ENCODE results near the gene BPIFB2.

Gene BPIFB2

DNA sequence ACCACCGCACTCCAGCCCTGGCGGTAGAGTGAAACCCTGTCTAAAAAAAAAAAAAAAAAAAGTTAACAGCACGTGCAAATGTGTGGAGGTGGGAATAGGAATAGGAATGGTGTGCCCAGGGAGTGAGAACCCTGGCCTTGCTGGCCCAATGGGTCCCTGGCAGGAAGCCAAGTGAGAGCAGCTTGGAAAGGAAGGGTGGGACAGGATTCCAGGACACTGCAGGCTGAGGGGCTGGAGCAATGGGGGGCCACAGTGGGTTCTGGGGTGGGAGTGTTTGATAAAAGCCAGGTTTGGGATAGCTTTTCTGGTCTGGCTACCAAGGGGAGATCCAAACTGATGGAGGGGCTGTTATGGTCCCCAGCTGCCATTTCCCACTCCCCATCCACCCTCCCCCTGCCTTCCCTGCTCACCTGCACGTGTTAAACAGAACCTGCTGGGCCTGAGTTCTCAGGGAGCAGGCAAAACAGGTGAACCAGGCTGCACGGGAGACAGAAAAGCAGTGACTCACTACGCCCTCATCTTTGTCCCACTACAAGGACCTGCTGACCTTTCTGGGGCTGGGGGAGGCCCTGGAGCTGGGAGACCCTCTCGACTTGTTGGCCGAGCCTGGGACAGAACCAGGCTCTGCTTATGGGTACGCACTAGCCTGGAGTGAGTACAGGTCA, 6.6 kb upstream of the BPIFB2 start:
- in situ Hi-C loops (cut with HindIII; ENCODE audit: low pct_ligation_motif_present, low pct_unique_long_range_greater_than_20kb, low sequenced_read_pairs): no loop called here
- DNase-seq: no peak

DNA sequence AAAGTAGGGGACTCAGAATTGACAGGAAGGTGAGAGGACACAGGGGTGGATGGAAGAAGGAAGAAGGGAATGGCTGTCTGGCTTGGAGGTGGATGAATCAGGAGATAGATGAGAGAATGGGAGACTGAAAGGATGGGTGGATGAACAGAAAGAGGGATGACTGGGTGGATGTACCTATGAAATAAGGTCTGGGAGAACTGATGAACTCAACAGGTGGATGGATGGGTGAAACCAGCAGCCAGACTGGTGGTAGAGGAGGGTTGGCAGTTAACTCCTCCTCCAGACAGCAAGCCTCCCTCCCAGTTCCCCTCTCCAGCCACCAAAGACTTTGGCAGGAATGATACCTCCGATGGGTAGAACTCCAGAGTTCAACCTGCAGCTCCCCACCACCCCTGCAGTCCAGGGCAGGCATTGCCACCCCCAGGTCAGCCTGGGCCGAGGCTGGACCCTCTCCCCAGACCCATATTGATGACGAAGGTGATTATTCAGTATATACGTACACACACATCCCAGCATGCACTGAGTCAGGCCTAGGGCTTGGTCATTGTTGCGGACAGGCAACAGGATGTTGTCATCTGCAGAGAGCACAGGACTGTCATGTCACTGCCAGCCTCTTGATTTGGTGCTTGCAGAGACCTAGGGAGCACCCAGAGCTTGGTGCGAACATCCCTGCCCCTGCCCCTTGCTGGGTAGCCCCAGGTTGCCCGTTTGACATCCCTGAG, 5.3 kb upstream of the BPIFB2 start:
- DNase-seq: no peak
- in situ Hi-C loops (cut with HindIII; ENCODE audit: low pct_ligation_motif_present, low pct_unique_long_range_greater_than_20kb, low sequenced_read_pairs): no loop called here

DNA sequence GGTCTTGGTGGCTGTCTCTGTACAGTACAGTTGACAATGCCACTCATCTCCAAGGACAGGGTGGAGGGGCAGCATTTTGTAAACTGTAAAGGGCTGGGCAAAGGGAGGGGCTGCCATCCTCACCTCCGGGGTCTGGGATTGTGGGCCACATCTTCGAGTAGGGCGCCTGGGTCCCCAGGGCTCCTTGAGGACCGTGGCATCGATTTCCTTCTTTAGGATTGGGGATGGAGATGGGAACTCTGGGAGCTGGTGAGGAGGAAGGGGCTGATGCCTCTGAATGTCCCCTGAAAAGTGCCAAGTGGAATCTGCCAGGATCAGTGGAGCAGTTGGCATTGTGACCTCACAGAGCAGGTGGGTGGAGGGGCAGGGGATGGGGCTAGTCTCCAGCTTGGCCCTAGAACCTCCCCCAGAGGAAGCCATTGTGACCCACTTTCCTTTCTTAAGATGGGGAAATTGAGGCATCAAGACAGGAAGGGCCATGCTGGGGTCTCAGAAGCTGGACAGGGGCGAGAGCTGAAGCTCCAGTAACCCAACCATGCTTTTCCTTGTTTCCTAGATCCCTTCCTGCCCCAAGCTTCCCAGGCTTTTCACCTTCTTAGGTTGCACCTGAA, 3.3 kb upstream of the BPIFB2 start, which contains the start of gene SUN5:
TSS of gene SUN5 (minus strand) at position 293 of the 611 bp plus-strand sequence. CDS start at position 200, 93 bp downstream.
- no peak for DNase-seq
- in situ Hi-C loops (cut with HindIII; ENCODE audit: low pct_ligation_motif_present, low pct_unique_long_range_greater_than_20kb, low sequenced_read_pairs): no loop called here

DNA sequence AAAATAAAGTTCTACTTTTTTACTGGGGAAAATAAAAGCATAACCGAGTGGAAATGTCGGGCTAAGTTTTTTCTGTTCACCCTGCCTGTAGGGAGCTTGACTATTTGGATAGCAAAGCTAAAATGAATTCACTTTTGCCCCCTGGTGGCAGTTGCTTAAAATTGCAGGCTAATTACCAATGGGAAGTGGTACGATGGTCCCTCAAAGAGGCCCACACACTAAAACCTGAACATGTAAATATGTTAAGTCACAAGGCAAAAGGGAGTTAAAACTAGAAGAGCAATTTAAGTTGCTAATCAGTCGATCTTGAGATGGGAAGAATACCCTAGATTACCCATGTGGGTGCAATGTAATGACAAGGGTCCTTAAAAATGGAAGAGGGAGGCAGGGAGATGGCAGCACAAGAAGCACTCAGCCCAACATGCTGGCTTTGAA, 2.4 kb upstream of the BPIFB2 start:
- in situ Hi-C loops (cut with HindIII; ENCODE audit: low pct_ligation_motif_present, low pct_unique_long_range_greater_than_20kb, low sequenced_read_pairs): no loop called here
- DNase-seq: peak; percentile 3

DNA sequence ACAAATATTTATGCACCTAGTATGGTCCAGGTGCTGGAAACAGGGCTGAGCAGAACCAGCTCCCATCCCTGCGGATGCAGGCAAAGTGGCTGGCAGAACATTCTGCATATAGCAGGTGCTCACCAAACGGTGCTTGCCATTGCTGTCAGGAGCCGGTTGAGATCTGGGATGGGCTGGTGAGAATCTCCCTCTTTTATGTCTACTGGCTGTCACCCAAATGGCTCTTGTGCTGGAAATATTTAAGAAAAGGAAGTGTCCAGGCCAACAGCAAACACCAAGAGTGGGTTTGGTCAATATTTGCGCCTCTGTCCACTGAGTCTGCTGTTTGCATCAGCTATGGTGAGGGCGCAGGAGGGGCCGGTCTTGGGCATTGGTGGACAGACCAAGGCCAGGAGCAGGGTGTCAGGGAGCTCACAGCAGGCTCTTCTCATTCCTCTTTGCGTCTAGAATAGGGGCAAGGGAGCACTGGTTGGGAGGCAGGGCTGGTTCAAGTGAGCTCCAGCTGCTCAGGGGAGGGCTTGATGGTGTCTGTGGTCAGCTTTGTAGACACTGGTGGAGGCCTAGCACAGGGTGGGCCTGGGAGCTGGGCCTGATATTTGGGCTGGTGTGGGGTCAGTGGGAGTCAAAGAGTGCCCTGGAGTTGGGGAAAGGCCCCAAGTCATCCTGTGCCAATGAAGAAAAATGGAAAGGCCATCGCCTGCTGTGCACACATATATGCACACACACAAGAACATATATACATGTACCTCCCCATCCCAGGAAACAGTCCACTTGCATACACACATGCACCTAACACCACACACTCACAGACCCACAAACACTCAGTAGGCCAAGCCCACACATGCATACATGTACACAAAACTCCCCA, 1.4 kb upstream of the BPIFB2 start:
- no peak for DNase-seq
- in situ Hi-C loops (cut with HindIII; ENCODE audit: low pct_ligation_motif_present, low pct_unique_long_range_greater_than_20kb, low sequenced_read_pairs): no loop called here

DNA sequence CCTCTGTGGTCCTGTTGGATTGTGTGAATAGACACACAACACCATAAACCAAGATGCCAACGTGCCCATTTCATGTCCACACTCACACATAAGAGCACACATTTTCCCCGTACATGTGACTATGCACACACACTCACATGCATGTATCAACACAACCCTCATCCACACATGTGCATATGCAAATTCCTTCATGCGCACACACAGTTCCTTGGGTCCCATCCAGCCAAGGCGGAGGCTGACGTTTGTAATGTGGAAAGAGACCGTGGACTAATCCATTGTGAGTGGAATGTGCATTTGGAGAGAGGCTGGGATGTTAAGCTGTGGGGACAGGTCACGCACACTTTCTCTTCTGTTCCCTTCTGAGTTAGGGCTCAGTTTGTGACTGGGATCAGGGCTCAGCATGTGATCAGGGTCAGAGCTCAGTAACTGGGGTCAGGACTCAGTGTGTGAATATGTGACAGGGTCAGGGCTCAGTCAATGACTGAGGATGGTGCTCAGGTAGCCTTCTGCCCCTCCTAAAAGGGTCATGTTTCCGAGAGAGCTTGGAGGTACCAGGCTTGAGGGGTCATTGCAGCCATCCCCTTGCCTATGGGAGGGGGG, 628 bp upstream of the BPIFB2 start:
- DNase-seq: no peak
- in situ Hi-C loops (cut with HindIII; ENCODE audit: low pct_ligation_motif_present, low pct_unique_long_range_greater_than_20kb, low sequenced_read_pairs): no loop called here

DNA sequence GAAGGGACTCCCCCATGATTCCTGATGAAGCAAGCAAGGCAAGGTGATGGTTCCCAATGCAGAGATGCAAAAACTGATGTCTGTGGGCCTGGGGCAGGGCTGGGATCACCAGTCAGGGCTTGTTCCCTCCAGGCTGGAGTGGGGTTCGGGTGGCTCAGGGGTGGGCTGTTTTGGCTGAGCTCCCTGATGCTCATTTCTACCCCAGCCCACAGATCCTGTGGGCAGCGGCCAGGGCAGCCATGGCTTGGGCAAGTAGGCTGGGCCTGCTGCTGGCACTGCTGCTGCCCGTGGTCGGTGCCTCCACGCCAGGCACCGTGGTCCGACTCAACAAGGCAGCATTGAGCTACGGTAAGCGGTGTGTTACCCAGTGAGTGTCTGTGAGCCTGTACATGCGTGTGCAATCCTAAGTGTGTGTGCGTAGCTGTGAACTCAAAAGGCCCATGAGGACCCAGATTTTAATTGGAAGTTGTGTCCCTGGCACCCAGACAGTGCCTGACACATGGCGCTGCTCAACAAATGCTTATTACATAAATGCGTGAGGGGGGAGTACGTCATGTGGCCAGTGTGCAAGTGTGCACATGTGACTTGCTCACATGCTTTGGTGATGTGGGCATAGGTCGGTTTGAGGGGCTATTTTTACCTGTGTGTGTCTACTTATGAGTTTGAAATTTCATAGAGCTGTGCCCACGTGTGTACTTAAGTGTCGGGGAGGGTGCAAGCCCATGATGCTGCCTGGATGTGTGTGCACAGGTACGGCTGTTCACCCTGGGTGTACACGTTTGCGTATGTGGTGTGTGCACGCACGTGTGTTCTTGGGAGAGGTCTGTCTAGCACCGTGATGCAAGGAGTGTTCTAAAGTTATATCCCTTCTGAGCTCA, 1.1 kb downstream of the BPIFB2 start:
- no peak for DNase-seq
- in situ Hi-C loops (cut with HindIII; ENCODE audit: low pct_ligation_motif_present, low pct_unique_long_range_greater_than_20kb, low sequenced_read_pairs): no loop called here

DNA sequence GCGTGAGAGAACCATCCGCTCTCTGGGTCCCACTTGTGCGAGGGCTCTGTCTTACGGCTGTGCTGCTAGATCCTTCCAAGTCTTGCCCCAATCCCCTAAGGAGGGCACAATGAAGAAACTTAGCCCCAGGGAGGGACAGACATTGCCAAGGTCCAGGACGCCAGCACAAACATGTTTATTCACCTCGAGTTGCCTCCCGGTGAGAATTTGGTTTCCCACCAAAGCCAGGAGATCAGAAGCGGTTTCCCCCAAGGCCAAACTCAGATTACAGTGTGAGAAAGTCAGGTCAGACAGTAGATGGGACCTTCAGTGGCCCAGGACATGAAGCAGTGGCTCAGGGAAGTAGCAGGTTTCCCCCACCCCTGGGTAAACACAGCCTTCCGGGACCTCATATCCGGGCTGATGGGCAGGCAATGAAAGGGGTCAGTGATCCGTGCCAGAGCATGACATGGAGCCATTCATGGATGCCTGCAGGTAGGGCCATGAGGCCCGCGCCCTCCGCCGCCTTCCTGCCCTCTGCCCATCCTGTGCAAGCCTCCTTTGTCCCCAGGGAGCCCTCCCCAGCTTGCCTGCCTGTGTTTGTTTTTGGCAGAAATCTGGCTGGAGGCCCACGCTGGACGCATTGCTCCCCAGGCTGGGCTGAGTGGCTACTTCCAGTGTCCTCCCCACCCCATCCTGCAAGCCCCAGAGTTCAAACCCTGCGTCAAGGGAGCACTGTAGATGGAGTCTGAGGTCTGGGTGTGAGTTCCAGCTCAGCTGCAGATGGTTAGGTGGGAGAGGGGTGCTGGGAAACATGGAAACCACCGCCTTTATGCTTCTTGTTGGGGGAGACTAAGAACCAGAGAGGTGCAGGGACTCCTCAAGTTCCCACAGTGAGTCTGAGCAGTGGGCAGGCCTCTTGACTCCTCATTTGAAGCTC, 2.0 kb downstream of the BPIFB2 start:
- in situ Hi-C loops (cut with HindIII; ENCODE audit: low pct_ligation_motif_present, low pct_unique_long_range_greater_than_20kb, low sequenced_read_pairs): no loop called here
- no peak for DNase-seq

- no peak for DNase-seq
- in situ Hi-C loops (cut with HindIII; ENCODE audit: low pct_ligation_motif_present, low pct_unique_long_range_greater_than_20kb, low sequenced_read_pairs): no loop called here
Observed at GRCh38 chr20:33010133-33010504, 2.6 kb downstream of the BPIFB2 start.

GRCh38 chr20:33010674-33011449, 3.4 kb downstream of the BPIFB2 start:
- in situ Hi-C loops (cut with HindIII; ENCODE audit: low pct_ligation_motif_present, low pct_unique_long_range_greater_than_20kb, low sequenced_read_pairs): no loop called here
- no peak for DNase-seq

- no peak for DNase-seq
- in situ Hi-C loops (cut with HindIII; ENCODE audit: low pct_ligation_motif_present, low pct_unique_long_range_greater_than_20kb, low sequenced_read_pairs): no loop called here
Observed at GRCh38 chr20:33012327-33013189, 5.1 kb downstream of the BPIFB2 start.

- no peak for DNase-seq
- in situ Hi-C loops (cut with HindIII; ENCODE audit: low pct_ligation_motif_present, low pct_unique_long_range_greater_than_20kb, low sequenced_read_pairs): no loop called here
Observed at GRCh38 chr20:33013701-33014326, 6.3 kb downstream of the BPIFB2 start.

DNA sequence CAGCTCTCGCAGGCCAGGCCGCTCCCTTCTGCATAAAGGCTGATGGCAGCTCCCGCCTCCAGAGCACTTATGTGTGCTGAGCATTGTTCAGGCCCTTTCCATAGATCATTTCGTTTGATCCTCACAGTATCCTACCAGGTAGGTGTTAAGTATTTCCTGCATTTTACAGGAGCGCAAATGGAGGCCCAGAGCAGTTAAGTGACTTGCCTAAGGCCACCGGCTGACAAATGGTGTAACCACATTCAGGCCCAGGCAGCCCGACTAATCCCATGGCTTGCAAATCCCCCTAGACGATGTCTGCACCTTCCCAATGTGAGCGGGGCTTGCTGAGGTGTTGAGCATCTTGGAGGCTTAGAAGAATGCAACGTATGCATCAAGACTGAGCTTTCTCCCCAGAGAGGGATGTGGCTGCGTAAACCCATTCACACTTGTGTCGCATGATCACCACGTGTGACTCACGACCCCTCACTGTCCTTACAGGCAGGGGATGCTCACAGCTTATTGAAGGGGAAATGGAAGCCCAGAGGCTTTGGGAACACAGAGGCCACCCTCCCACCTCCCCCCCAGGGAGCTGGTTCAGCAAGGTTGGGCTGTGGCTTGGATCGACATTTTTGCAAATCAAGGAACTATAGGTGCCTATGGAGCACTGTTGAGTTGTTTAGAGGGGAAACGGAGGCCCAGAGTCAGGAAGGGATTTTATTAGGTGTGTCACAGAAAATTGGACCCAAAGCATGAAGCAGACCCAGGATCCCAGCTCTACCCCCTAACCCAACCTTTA, 7.0 kb downstream of the BPIFB2 start:
- in situ Hi-C loops (cut with HindIII; ENCODE audit: low pct_ligation_motif_present, low pct_unique_long_range_greater_than_20kb, low sequenced_read_pairs): no loop called here
- DNase-seq: no peak

DNA sequence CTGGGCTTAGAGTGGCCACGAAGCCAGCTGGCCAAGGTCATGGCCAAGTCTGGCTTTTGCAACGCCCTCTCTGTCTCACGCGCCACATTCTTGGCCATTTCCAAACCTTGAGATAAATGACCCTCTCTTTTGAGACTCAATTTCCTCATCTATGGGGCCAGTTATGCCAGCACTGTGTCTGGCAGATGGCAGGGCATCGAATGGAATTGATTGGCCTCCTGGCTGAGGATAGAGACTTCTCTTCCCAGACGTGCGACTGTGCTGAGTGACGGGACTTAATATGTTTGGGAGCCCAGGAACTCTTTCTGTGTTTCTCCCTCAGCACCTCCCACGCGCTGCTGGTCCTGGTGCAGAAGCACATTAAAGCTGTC, 7.6 kb downstream of the BPIFB2 start:
- in situ Hi-C loops (cut with HindIII; ENCODE audit: low pct_ligation_motif_present, low pct_unique_long_range_greater_than_20kb, low sequenced_read_pairs): no loop called here
- no peak for DNase-seq
